AG10803 (cell line): Measurements from ENCODE around the gene VWA2.
A peak's percentile ranks its signal among the peaks of the same experiment; 100 is the strongest.

ENCODE experiments used
- DNase-seq: peaks from one replicate; pipeline ENCODE4 v3.0.0; 2010; ENCODE audit warnings: low read depth
- H3K4me3 ChIP-seq: 2 replicates; pipeline ENCODE4 v1.5.1; 2011; ENCODE audit warnings: mild to moderate bottlenecking, low read length, control low read depth
- TF ChIP-seq, protein P1 (sequence below): conservative IDR thresholded peaks from 2 replicates; pipeline ENCODE4 v1.5.1; 2011; ENCODE audit warnings: mild to moderate bottlenecking, low read length, control low read depth, inconsistent platforms

Gene VWA2

DNA sequence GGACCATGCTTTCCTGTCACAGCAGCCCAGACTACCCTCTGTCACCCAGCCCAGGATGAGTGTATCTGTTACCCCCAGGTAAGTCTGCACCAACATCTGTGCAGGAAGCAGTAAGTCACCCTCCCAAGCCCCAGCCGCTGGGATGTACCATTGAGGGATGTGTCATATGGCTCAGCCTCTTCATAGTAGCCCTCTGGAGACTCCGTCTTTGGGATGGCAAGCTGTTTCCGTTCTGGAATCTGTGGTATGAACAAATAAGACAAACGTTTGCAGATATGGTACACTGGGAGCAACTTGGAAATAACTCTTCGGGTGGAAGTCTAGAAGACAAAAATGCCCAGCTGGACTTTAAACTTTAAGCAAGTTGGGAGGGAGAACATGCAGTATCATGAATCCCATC is 84.0 kb downstream of the VWA2 start:
- no peak overlapping the region for H3K4me3 ChIP-seq
- TF ChIP-seq, protein P1, sequence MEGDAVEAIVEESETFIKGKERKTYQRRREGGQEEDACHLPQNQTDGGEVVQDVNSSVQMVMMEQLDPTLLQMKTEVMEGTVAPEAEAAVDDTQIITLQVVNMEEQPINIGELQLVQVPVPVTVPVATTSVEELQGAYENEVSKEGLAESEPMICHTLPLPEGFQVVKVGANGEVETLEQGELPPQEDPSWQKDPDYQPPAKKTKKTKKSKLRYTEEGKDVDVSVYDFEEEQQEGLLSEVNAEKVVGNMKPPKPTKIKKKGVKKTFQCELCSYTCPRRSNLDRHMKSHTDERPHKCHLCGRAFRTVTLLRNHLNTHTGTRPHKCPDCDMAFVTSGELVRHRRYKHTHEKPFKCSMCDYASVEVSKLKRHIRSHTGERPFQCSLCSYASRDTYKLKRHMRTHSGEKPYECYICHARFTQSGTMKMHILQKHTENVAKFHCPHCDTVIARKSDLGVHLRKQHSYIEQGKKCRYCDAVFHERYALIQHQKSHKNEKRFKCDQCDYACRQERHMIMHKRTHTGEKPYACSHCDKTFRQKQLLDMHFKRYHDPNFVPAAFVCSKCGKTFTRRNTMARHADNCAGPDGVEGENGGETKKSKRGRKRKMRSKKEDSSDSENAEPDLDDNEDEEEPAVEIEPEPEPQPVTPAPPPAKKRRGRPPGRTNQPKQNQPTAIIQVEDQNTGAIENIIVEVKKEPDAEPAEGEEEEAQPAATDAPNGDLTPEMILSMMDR, result no peak
- no peak for DNase-seq

DNA sequence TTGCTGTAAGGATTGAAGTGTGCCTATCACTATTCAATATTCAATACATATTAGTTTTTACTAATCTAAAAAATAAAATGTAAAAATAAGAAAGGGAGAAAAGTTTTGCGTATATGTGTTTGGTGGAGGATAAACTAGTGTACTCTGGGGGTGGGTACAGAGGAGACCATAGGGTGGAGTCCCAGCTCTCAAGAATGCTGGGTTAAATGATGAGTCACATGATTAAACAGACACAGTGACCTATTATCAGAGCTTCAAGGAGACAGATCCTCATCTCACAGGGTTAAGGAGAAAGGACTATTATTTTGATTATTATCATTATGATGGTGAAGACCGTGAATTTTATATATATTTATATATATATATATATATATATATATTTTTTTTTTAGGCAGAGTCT is 87.7 kb downstream of the VWA2 start:
- TF ChIP-seq, protein P1, result no peak
- no peak overlapping the region for H3K4me3 ChIP-seq
- DNase-seq, result no peak

DNA sequence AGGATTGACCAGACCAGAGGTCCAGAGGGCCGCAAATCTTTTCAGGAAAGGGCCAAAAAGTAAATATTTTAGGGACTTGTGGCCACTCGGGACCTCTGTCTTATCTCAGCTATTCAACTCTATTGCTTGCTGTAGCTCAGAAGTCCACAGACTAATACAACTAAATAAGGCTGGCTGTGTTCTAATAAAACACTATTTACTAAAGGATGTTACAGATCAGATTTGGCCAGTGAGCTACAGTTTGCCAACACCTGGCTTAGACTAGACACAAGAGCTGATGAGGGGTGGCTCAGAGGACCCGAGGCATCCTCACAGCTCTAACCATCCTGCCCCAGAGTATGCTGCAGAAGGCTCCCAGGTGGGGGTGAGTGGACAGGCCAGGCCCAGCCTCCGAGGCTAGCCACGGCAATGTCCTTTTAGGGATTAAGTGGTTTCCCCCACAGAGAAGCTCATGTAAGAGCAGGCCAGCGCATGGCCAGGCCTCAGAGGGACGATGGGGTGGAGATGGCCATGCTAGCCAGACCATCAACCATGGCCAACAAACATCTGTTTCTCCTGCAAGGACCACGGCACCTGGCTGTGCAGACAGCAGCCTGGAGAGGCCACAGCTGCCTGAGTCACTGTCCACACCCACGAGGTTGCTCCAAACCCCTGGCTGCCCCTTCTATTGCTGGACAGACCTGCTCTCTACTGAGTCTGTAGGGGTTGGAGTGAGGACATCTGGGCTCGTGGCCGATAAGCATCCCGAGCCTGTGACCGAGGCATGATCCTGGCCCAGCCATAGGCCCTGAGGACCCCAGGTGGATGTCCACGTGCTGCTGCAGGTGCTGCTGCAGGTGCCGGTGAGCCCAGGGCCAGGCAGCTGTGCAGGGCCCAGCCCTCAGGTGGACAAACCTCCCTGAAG is 88.7 kb downstream of the VWA2 start:
- DNase-seq, result no peak
- no peak overlapping the region for H3K4me3 ChIP-seq
- TF ChIP-seq, protein P1, result no peak

DNA sequence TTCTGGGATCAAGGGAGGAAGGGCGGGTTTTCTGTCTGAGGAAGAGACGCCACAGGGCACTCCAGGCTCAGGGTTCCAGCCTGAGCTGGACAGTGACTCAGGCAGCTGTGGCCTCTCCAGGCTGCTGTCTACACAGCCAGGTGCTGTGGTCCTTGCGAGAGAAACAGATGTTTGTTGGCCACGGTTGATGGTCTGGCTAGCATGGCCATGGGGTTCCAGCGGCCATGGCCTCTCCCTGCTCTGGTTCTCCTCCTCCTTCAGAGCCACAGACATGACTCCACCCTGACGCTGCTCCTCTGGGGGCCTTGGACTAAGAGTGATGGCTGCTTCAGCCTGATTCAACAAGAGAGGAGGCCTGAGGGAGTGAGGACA is 89.4 kb downstream of the VWA2 start:
- TF ChIP-seq, protein P1, result no peak
- H3K4me3 ChIP-seq, result no peak overlapping the region
- no peak for DNase-seq

DNA sequence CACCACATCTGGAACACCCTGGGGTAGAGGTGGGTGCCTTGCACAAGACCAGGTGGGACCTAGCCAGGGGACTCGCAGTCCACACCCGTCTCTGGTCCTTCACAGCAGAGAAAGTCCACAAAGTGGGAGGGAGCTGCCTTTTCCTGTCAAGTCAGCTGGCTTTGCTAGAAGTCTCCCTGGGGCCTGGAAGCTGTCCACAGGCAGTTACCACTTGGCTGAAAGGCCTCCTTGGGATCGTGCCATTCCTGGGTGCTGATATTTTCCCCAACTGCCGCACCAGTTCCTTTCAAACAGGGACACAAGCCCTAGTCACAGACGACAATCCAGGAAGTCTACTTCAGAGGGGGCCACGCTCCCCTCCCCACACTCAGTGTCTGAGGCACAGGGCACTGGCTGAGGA is 89.8 kb downstream of the VWA2 start:
- peak; percentile 17 for DNase-seq
- H3K4me3 ChIP-seq, result no peak overlapping the region
- TF ChIP-seq, protein P1, result no peak

DNA sequence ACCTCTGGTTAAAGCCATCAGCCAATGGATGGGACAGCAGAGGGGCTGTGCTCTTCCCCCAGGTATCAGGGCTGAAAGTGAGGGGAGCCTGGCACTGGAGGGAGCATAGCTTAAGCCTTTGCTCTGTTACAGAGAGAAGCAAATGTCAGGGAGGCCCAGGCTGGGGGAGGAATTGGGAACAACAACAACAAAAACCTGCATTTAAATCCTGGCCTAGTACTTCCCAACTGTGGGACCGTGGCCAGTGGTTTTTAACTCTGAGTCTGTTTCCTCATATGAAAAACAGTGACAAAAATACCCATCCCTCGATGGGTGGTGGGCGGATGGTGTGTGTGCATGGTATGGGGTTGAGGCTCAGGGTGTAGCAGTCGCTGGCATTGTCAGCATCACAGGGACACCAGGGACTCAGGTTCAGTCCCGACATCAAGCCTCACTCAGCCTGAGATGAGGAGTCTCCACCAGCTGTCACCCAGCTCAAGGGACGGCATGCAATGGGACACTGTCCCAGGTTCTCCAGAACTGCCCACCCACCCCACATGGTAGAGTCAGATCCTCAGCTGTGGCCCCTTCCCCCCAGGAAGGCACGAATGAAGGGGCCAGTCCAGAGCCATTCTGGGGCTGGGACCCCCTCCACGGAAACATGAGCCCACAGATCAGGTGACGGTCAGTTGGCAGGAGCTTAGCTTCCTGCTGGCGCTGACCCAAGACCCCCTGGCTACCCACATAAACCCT is 90.7 kb downstream of the VWA2 start:
- H3K4me3 ChIP-seq, result no peak overlapping the region
- no peak for DNase-seq
- TF ChIP-seq, protein P1, result no peak
